GM18519 (cell line): ENCODE data around the gene FLT4.
"Not testable (repeated sequence)": the region's sequence is repeated elsewhere in the genome, so short reads cannot be mapped to it uniquely, and the experiment has no call there.

ENCODE experiments used
- ATAC-seq: cut with Tn5 transposase; IDR thresholded peaks from one replicate; pipeline ENCODE4 v1.9.1; 2021; ENCODE audit warnings: mild to moderate bottlenecking, moderate library complexity; ENCODE audit not compliant: unreplicated experiment, low FRiP score

The FLT4 gene

DNA sequence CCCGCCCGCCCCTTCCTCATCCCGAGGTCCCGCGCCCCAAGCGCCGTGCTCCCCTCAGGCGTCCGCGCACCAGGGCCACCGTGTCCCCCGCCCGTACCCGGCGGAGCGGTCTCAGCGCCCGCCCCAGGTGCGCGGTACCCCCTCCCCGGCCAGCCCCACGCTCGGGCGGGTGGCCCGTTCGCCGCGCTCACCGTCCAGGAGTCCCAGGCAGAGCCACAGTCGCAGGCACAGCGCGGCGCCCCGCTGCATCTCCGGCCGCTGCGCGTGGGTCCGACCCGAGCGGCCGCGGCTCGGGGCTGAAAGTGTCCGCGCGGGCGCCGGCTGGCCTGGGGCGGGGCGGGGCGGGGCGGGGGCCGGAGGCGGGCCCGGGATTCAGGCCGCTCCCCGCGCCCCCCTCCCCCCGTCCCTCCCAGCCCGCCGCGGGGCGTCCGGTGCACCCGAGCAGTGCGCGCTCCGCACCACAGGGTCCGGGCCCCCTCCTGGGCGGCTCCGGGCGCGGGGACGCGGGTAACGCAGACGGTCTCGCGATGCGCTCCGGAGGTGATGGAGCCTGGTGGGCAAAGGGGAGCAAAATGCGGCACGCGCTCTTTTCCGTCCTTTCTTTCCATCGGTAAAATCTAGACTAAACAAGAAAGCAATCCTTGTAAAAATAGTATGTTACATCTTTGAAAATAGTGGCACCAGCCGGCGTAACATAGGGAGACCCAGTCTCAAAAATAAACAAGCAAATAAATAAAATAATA, at the start of gene FLT4:
Gene FLT4 (minus strand): TSS at position 304 of the 743 bp plus-strand sequence. CDS start 55 bp downstream, at position 249.
- ATAC-seq, result no peak

DNA sequence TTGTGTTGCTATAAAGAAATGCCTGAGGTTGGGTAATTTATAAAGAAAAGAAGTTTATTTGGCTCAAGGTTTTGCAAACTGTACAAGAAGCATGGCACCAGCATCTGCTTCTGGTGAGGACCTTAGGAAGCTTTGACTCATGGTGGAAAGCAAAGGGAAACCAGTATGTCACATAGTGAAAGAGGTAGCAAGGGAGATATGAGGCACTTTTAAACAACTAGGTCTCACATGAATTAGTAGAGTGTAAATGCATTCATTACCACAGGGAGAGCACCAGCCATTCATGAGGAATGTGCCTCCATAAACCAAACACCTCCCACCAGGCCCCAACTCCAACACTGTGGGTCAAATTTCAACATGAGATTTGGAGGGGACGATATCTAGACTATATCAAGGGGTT, 49.6 kb upstream of the FLT4 start:
- ATAC-seq, result no peak

DNA sequence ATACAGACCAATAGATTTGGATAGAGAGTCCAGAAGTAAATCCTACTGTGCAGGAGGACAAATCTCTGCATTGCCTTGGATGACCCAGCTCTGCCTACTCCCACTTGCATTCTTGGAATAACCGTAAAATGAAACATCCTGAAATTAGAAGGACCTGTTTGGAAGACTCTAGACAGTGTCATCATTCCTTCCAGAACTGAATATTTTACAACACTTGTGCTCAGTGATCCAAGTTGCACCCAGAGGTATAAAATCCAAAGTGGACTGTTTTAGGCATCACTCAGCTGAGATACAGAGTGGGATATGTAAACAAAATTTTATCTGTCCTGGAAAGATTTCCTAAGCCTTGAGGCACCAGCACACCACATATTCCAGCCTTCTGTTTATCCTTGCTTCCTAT, 46.7 kb upstream of the FLT4 start:
- no peak for ATAC-seq

DNA sequence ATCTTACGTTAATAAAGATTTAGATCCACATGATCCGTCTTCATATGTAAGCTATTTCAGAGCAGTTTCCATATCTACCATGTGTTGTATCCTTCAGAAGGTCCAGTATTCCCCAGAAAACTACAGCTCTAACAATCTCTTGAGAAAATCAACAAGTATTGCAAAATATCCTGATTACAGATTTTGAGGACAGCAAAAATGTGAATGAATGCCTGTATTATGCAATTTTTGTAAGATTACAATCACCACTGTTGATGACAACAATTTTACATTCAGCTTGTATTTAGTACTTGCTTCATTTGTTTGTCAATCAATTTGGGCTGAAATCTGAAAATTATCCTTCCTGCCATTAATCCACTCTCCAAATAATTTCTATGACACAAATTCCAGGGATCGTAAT, 43.0 kb upstream of the FLT4 start:
- ATAC-seq, result no peak

DNA sequence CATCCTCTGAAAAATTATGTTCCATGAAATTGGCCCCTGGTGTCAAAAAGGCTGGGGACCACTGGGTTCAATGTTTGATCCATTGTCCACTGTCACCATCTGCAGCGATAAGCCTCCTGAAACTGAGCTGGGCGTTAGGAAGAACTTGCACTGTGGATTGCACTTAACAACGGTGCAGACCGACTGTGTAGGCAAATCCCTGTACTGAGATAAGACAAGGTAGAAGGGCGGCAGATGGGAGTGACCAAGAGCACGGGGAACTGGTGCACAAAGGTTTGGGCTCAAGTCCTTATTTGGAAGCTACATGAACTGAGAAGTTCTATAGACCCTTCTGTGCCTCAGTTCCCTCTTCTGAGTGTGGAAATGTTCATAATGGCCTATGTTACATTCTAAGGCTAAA, 41.6 kb upstream of the FLT4 start:
- no peak for ATAC-seq

DNA sequence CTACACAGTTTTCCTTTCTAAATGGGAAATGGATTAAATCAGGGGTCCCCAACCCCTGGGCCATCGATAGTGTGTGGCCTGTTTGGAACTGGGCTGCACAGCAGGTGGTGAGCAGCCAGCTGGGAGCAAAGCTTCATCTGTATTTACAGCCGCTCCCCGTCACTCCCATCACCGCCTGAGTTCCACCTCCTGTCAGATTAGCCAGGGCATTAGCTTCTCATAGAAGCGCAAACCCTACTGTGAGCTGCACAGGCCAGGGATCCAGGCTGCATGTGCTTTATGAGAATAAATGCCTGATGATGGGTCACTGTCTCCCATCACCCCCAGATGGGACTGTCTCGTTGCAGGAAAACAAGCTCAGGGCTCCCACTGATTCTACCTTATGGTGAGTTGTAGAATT, 41.2 kb upstream of the FLT4 start:
- ATAC-seq, result no peak

DNA sequence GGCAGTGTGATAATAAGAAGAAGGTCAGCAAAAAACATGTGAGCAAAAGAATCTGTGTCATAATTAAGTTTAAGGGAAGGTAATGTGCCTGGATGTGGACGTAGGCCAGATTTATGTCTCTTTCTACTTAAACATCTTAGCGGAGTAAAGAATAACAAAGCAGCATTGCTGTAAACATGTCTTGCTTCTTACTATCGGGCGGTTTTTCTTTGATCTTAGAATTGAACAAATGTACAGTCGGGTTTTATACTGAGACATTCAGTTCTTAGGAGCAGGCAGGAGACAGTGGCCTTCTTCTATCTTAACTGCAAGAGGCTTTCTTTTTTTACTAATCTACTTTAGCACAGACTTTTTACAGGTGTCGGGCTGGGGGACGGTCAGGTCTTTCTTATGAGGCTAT, 40.4 kb upstream of the FLT4 start:
- ATAC-seq, result no peak

DNA sequence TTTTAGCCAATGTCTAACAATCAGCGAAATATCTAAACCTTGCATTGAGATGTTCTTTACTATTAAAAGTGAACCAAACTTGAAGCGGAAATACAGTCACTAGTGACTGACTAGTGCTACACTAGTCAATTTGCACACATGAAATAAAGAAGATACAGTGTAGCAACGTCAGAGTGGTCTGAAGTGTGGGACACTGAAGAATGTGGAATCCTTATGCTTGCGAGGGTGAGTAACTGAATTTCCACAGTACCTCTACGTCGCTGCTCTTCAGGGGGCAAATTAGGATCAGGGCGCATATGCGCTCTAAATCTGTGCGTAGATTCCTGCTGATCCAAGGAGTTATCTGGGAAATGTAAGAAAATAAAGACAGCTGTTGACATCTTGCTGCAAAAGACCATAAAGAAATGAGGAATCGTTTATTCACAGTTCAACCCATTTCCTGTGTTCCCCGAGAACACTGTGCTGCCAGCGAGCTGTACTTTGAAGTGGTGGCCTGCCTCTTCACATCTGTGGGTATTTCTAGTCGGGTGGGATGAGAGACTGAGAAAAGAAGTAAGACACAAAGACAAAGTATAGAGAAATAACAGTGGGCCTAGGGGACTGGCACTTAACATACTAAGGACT, 39.8 kb upstream of the FLT4 start:
- no peak for ATAC-seq

DNA sequence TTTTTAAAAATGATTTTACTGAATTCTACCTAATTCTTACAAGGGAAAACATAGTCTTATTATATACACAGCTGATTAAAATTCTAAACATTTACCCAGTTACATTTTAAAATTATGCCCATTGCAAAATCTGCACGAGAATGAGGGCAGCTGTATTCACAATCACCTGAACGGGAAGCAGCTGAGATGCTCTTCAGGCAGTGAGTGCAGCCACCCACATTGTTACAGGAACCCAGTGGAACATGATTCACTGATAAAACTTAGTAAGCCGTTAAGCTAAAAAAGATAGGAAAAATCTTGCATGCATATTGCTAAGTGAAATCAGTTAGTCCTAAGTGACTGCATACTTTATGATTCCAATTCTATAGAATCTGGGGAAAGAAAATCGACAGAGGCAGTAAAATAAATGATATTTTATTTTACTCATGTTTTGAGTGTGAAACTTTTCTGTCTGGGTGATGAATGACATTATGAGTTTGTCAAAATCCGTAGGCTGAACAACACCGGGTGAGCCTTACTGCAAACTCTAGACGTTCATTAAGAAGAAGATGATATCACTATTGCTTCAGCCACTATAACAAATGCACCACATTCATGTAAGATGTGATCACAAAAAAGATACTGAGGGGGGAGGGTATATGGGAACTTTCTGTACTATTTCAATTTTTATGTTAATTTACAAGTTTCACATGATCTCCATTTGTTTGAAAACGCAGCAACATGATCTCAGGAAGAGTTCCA, 39.1 kb upstream of the FLT4 start:
- no peak for ATAC-seq

DNA sequence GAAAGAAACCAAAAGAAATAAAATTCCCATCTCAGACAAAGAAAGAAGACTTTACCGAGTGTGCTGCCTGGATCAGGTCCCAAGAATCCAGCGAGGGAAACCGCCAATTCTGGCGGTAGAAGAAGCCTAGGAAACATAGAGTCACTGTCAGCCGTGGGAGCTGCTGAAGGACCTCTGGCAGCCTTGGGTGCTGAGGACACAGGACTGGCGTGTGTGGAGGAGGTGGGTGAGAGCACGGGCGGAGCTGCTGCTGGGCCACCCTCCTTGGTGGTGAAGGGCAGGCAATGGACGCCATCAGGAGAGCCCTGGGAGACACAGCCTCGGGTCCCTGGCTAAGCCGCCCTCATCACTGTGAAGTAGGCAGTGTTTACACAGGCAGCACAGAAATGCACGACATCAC, 37.4 kb upstream of the FLT4 start:
- not testable (repeated sequence) for ATAC-seq

DNA sequence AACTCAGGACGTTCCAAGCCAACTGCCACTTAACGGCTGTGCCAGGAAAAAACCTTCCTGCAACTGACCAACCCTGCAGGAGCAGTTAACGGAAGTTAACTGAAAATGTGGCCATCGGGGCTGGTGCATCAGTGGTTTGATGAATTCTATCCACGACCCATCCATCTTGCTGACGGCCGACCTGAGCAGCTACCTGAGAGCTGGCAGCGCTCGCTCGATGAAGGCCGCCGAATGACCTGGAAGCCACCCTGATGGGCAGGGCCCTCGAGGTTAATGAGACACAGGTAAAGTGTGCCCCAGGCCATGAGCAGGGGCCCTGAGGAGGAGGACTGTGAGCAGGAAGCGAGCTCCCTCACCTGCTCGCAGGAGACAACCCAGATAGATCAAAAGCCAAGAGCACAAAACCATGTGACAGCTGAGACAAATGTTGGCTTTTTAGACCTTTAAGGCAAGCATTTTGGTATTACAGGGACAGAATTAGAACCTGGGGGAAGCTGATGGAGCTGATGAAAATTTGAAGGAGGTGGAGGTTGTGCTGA, 35.3 kb upstream of the FLT4 start:
- no peak for ATAC-seq

DNA sequence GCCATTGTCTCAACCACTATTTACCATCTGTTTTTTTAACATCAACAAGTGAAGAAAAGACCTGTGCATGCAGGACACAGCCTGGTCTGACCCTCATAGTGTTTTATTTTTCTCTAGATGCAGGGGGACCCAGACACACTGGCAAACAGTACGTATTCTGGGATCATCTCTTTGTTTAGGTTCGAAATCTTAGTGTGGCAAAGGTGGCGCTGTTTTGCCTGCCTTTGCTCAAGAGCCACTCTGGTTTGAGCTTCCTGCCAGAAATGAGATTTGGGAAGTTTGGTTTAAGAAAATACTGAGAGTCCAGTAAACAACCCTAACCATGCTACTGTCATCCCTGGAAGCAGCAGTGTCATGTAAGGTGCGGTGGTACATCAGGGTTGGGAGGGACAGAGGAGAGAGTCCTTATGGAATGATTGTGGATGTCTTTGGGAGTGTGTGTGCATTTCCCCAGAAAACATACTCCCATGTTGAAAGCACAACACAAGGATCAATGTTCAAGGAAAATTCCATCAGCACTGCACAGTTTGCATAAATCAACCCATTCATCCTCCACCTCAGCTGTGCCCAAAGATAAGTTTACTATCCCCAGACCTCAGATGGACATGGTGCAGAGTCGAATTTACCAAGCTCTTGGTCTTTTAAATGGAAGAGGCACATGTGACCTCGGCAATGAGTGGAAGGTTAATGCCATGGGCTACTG, 34.0 kb upstream of the FLT4 start:
- ATAC-seq, result no peak

DNA sequence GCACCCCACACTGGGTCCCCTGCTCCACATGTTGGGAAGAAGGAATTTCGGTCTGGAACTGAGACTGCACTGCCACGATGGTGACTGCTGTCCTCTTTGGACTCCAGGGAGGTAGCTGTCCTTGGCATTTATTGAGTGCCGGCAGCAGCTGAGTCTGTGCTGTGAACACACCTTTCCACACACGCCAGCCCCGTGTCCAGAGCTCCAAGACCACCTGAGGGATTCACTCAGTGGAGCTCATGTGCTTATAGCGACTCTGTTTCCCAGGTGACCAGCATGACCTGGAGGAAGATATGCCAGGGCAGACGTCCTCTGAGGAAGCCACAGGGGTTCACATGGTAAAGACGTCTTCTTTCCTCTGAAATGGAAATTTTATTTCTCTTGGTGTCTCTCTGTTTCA, 33.2 kb upstream of the FLT4 start:
- ATAC-seq, result no peak

DNA sequence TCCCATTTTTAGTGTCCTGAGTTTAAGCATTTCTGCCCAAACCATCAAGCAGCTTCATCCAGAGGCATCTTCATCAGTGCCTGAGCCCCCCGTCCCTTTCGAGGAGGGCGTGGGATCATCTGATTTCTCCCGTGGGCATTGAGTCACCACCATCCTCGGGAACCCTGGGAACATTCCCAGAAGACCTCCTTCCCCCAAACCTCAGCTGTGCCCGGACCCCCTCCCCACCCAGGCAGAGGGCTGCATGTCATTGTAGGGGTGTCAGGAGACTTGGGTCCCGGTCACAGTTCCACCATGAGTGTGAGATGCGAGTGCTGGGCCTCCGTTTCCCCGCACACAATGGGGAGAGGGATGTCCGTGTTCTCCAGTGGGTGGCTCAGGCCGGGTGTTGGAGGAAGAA, 32.6 kb upstream of the FLT4 start:
- ATAC-seq, result not testable (repeated sequence)

DNA sequence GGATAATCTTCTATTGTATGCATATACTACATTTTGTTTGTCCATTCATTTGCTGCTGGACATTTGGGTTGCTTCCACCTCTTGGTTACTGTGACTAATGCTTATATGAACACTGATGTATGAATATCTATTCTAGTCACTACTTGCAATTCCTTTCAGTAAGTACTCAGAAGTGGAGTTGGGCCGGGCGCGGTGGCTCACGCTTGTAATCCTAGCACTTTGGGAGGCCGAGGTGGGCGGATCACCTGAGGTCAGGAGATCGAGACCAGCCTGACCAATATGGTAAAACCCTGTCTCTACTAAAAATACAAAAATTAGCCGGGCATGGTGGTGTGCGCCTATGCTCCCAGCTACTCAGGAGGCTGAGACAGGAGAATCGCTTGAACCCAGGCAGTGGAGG, 28.9 kb upstream of the FLT4 start:
- not testable (repeated sequence) for ATAC-seq

DNA sequence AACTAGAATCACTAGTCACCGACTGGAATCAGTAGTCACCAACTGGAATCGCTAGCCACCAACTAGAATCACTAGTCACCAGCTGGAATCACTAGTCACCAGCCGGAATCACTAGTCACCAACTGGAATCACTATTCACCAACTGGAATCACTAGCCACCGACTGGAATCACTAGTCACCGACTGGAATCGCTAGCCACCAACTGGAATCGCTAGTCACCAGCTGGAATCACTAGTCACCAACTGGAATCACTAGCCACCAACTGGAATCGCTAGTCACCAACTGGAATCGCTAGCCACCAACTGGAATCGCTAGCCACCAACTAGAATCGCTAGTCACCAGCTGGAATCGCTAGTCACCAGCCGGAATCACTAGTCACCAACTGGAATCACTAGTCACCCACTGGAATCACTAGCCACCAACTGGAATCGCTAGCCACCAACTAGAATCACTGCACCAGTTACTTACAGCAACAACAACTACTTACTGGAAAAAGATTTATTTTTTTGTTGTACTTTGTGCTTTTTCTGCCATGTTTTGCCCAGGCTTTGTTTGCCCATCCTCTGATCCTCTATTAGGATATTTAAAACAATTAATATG, 25.7 kb upstream of the FLT4 start:
- ATAC-seq, result no peak

DNA sequence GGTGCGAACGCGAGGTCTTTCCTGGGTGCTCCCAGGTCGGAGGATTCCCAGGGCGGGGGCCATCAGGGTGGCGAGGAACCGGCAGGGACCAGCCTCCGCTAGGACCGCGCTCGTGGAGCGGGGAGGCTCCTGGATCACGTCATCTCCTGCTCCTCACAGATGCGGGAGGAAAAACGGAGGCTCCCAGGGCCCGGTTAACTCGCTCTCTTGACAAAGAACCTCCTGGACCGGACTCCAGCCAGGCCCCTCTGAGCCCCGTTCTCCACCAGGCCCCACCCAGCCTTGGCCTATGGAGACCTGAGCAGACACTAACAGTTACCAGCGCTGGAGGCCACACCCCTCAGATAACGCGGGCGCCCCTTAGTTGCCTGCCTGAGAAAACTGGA, 24.7 kb upstream of the FLT4 start:
- not testable (repeated sequence) for ATAC-seq

DNA sequence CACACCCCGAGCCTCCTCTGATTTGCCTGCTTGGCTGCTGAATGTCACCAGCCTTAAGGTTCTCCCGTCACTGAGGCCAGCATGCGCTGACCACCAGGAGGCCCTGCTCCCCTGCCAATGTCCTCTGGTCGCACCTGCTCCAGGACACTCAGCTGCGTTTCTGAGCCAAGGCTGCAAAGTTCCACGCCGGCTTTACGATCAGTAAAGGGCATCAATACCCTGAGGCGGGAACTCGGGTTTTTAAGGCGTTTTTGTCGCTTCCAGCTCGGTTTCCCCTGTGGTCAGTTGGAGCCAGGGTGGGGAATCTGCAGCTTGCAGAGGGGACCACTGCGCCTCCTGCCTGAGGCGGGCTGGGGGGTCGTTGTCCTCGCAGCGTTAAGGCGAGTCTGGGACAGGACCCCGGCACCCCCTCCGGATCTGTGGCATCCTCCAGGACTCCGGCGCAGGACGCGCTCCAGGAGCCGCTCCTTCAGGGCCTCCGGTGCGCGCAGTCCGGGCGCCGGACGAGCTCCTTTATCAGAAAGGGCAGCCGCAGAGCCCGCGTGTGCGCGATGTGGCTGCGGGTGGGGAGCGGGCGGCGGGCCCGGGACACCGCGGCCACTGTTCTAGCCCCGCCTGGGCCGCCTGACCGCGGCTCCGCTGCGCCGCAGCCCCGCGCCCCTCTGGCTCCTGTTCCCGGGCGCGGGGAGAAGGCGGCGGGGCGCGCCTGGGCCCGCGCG, 24.1 kb upstream of the FLT4 start:
- ATAC-seq, result no peak

DNA sequence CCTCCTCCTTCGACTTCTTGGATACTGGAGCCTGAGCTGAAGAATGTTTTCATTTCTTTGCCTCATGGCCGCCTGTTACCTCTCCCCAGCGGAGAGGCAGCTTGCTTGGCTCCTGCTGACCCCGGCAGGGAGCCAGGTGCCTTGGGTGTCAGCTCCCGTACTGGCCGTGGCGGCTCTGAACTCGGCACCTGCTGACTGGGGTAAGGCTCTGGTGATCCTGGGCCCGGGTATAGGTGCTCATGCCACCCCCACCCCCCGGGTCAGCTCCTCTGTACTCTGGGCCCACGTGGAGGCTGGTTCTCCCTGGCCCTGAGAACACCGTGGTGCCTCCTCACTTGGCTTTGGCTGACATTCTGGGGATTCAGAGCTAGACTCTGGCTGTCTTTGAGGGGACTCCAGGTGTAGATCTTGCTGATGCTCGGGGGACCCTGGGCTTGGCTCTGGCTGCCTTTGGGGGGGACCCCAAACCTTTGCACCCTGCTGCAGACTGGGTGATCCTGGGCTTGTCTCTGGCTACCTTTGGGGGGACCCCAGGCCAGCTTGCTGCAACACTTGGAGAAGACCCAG, 22.6 kb upstream of the FLT4 start:
- ATAC-seq, result not testable (repeated sequence)
